RWPE1 (cell line): Measurements from ENCODE around the gene ZW10.

ENCODE experiments used
- CTCF ChIA-PET: fragments of 350-600 bp; sonication (Branson Sonifier 250); formaldehyde crosslinking; extraction: SDS; loops from one replicate; lab custom pipeline; 2021; lab: Yijun Ruan, JAX
- POLR2A ChIA-PET: fragments of 400-600 bp; formaldehyde crosslinking; extraction: SDS; loops from one replicate; lab custom pipeline; 2020; ENCODE audit warnings: antibody characterized with exemption; ENCODE audit not compliant: low non-redundant PET; lab: Yijun Ruan, JAX
- DNase-seq: peaks from one replicate; pipeline ENCODE4 v3.0.0; 2012; ENCODE audit warnings: low spot score
- H3K27ac ChIP-seq: fragments of 450-650 bp; 2 replicates; pipeline ENCODE4 v1.5.1; 2017
- TF ChIP-seq, protein P1 (sequence below): fragments of 450-650 bp; conservative IDR thresholded peaks from 2 replicates; pipeline ENCODE4 v1.5.1; 2017; ENCODE audit warnings: low read depth, mild to moderate bottlenecking

The ZW10 gene

DNA sequence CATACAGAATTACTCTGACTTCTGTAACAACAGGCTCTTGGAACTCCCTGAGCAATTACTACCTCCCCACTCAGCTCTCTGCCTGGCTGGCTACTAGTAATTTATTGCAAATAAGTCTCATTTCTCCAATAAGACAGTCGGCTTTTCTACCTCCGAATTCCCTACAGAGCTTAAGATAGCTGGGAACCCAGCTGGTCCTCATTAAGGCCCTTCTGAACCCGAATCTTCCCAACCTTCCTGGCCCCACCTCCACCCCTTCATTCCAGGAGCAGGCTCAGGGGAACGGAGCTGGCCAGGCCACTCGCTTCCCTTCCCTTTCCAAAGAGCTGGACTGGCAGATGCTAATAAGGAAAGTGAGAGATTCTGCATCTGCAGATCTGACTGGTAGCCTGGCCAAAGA is 89.0 kb downstream of the ZW10 start:
- H3K27ac ChIP-seq: no peak overlapping the region
- TF ChIP-seq, protein P1, sequence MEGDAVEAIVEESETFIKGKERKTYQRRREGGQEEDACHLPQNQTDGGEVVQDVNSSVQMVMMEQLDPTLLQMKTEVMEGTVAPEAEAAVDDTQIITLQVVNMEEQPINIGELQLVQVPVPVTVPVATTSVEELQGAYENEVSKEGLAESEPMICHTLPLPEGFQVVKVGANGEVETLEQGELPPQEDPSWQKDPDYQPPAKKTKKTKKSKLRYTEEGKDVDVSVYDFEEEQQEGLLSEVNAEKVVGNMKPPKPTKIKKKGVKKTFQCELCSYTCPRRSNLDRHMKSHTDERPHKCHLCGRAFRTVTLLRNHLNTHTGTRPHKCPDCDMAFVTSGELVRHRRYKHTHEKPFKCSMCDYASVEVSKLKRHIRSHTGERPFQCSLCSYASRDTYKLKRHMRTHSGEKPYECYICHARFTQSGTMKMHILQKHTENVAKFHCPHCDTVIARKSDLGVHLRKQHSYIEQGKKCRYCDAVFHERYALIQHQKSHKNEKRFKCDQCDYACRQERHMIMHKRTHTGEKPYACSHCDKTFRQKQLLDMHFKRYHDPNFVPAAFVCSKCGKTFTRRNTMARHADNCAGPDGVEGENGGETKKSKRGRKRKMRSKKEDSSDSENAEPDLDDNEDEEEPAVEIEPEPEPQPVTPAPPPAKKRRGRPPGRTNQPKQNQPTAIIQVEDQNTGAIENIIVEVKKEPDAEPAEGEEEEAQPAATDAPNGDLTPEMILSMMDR: no peak
- POLR2A ChIA-PET: no interaction called here
- no peak for DNase-seq
- CTCF ChIA-PET: no interaction called here

DNA sequence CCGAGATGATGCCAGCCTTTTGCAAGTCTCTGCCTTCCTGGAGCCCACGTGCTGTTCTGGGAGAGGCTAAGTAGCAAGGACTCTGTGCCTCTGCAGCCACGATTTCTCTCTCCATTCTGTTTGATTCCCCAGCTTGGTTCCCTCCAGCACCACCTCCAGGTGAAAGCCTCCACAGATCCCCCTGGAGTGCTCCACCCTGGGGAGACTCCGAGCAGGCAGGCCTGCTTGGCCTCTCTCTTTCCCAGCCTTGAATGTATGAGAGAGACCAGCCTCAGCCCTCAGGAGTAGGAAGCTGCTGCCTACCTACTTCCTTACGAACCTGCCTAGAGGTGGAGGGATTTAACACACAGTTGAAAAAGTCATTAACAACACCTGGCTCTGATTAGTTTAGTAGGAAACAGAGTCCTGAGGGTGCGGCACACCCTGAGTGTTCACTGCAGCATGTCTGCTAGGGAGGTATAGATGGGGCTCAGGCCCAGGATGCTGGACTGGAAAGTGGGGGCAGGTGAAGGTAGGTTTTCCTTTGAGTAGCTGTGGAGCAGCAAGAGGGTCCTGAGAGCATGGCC is 89.9 kb downstream of the ZW10 start:
- DNase-seq: no peak
- CTCF ChIA-PET: no interaction called here
- TF ChIP-seq, protein P1: no peak
- POLR2A ChIA-PET: no interaction called here
- no peak overlapping the region for H3K27ac ChIP-seq
